ENCODE results near the gene CTNNB1. TPM values are rescaled to one million over a fixed set of nuclear protein-coding genes. Genes with fewer than 3 reads are reported as not detected.

Gene CTNNB1
- total RNA-seq, 1 donor from 2014 or later: 147 TPM

GRCh38 chr3:41216422-41216821 is 17.1 kb downstream of the CTNNB1 start:
- H3K9me3 Mint-ChIP-seq: no peaks in the 10 kb centered on the region
- intact Hi-C loops (cut with micrococcal nuclease): no loop called here
- H3K36me3 Mint-ChIP-seq (ENCODE audit: low read depth): peaks cover 11% of the 10 kb centered on the region
- H3K27ac Mint-ChIP-seq: no peak overlapping the region
- peaks cover 39% of the 10 kb centered on the region for H3K4me1 Mint-ChIP-seq
- DNase-seq: no peak
- no peaks in the 10 kb centered on the region for H3K27me3 Mint-ChIP-seq
- H3K4me3 Mint-ChIP-seq: no peak overlapping the region

DNA sequence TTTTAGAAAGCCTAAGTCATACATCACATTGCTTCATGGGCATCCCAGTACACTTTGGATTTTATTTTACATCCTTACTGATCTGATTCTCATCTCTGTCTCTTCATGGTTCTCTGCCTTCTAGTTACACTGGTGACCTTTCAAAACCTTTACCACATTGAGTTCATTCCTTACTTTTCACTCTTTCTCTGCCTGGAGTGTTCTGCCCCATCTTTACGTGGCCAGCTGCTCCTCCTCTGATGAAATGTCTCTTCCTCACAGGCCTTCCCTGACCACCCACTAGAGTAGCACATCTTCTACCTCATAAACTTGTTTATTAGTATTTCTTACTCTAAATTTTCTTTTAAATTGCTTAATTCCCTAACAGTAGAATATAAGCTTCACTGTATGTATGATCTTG is 17.7 kb downstream of the CTNNB1 start:
- Mint-ChIP-seq H3K27ac (peak overlapping the region; percentile 52), H3K27me3 (no peaks in the 10 kb centered on the region), H3K4me1 (peaks cover 39% of the 10 kb centered on the region), H3K36me3 (ENCODE audit: low read depth) (peaks cover 8% of the 10 kb centered on the region), H3K4me3 (no peak overlapping the region), H3K9me3 (no peaks in the 10 kb centered on the region)
- intact Hi-C loops (cut with micrococcal nuclease): no loop called here
- no peak for DNase-seq

DNA sequence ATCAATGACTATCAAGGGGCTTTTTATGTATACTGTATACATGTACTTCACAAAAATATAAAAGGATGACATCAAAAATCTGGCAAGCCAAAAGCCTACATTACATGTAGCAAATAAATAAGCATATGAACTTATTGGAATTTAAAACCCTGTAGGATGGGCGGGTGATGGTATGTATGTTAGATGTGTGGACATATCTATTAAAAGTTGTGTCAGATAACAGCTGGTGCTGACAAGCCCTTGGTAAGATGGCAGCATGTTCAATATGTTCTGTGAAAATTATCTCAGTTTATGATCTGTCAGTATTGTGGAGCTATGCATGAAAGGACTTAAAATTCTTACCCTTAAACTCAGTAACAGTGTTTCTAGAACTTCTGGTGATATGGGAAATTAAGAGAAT is 20.1 kb downstream of the CTNNB1 start:
- Mint-ChIP-seq H3K9me3 (no peaks in the 10 kb centered on the region), H3K4me1 (peaks cover 35% of the 10 kb centered on the region), H3K27ac (no peak overlapping the region), H3K4me3 (no peak overlapping the region), H3K27me3 (no peaks in the 10 kb centered on the region), H3K36me3 (ENCODE audit: low read depth) (peaks cover 16% of the 10 kb centered on the region)
- intact Hi-C loops (cut with micrococcal nuclease): no loop called here
- DNase-seq: no peak

- peaks cover 31% of the 10 kb centered on the region for H3K4me1 Mint-ChIP-seq
- H3K27me3 Mint-ChIP-seq: no peaks in the 10 kb centered on the region
- no peak overlapping the region for H3K4me3 Mint-ChIP-seq
- H3K9me3 Mint-ChIP-seq: no peaks in the 10 kb centered on the region
- no peak for DNase-seq
- H3K27ac Mint-ChIP-seq: no peak overlapping the region
- H3K36me3 Mint-ChIP-seq (ENCODE audit: low read depth): peaks cover 29% of the 10 kb centered on the region
- intact Hi-C loops (cut with micrococcal nuclease): no loop called here
Observed at GRCh38 chr3:41220906-41221677, 21.8 kb downstream of the CTNNB1 start.

- DNase-seq: no peak
- intact Hi-C loops (cut with micrococcal nuclease): no loop called here
- Mint-ChIP-seq H3K27ac (no peak overlapping the region), H3K9me3 (no peaks in the 10 kb centered on the region), H3K36me3 (ENCODE audit: low read depth) (peaks cover 37% of the 10 kb centered on the region), H3K27me3 (no peaks in the 10 kb centered on the region), H3K4me1 (peaks cover 28% of the 10 kb centered on the region), H3K4me3 (no peak overlapping the region)
Observed at GRCh38 chr3:41222012-41222411, 22.7 kb downstream of the CTNNB1 start.

DNA sequence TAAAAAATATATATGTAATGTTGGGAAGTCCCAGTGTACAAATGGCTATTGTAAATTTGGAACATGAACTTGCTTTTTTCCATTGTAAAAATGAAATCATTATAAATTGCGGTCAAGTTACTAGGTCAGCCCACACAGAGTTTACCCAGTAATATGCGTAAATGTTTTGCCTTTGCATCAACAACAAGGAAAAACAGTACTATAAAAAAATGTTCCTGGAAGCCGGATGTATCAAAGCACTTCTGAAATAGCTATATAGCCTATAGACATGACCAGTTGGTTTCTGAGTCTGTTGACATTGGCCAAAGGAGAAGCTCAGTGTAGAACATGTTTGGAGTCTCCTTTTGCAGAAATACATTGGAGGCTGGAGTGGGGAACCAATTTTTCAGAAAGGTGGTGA is 23.2 kb downstream of the CTNNB1 start:
- DNase-seq: no peak
- Mint-ChIP-seq H3K9me3 (no peaks in the 10 kb centered on the region), H3K4me3 (no peak overlapping the region), H3K27me3 (no peaks in the 10 kb centered on the region), H3K27ac (no peak overlapping the region), H3K4me1 (peaks cover 26% of the 10 kb centered on the region), H3K36me3 (ENCODE audit: low read depth) (peaks cover 39% of the 10 kb centered on the region)
- intact Hi-C loops (cut with micrococcal nuclease): no loop called here

DNA sequence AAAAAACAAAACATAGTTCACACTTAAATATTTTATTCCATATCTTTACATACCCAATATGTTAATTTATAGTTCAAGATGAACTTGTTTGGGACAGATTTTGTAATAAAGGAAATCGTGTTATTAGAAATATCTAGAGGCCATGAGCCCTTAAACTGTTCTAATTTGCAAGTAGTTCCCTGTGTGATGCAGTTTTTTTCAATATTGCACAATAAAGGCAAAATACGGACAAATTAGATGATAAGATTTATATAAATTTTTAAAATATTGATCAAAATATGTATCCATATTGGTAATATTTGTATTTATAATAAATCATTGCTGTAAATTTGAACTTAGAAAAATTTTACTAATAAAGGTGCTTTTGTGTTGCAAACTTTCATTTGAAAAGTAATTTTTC is 23.8 kb downstream of the CTNNB1 start:
- no peak overlapping the region for H3K27ac Mint-ChIP-seq
- H3K9me3 Mint-ChIP-seq: no peaks in the 10 kb centered on the region
- H3K36me3 Mint-ChIP-seq (ENCODE audit: low read depth): peaks cover 45% of the 10 kb centered on the region
- DNase-seq: no peak
- peaks cover 24% of the 10 kb centered on the region for H3K4me1 Mint-ChIP-seq
- intact Hi-C loops (cut with micrococcal nuclease): no loop called here
- no peak overlapping the region for H3K4me3 Mint-ChIP-seq
- no peaks in the 10 kb centered on the region for H3K27me3 Mint-ChIP-seq

GRCh38 chr3:41223691-41224090 is 24.4 kb downstream of the CTNNB1 start:
- H3K9me3 Mint-ChIP-seq: no peaks in the 10 kb centered on the region
- peaks cover 26% of the 10 kb centered on the region for H3K4me1 Mint-ChIP-seq
- H3K36me3 Mint-ChIP-seq (ENCODE audit: low read depth): peaks cover 51% of the 10 kb centered on the region
- no peak overlapping the region for H3K27ac Mint-ChIP-seq
- H3K4me3 Mint-ChIP-seq: no peak overlapping the region
- DNase-seq: no peak
- H3K27me3 Mint-ChIP-seq: no peaks in the 10 kb centered on the region
- intact Hi-C loops (cut with micrococcal nuclease): no loop called here

DNA sequence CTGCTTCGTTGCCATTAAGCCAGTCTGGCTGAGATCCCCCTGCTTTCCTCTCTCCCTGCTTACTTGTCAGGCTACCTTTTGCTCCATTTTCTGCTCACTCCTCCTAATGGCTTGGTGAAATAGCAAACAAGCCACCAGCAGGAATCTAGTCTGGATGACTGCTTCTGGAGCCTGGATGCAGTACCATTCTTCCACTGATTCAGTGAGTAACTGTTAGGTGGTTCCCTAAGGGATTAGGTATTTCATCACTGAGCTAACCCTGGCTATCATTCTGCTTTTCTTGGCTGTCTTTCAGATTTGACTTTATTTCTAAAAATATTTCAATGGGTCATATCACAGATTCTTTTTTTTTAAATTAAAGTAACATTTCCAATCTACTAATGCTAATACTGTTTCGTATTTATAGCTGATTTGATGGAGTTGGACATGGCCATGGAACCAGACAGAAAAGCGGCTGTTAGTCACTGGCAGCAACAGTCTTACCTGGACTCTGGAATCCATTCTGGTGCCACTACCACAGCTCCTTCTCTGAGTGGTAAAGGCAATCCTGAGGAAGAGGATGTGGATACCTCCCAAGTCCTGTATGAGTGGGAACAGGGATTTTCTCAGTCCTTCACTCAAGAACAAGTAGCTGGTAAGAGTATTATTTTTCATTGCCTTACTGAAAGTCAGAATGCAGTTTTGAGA is 25.0 kb downstream of the CTNNB1 start:
- no peak overlapping the region for H3K27ac Mint-ChIP-seq
- H3K27me3 Mint-ChIP-seq: no peaks in the 10 kb centered on the region
- H3K36me3 Mint-ChIP-seq (ENCODE audit: low read depth): peaks cover 56% of the 10 kb centered on the region

DNA sequence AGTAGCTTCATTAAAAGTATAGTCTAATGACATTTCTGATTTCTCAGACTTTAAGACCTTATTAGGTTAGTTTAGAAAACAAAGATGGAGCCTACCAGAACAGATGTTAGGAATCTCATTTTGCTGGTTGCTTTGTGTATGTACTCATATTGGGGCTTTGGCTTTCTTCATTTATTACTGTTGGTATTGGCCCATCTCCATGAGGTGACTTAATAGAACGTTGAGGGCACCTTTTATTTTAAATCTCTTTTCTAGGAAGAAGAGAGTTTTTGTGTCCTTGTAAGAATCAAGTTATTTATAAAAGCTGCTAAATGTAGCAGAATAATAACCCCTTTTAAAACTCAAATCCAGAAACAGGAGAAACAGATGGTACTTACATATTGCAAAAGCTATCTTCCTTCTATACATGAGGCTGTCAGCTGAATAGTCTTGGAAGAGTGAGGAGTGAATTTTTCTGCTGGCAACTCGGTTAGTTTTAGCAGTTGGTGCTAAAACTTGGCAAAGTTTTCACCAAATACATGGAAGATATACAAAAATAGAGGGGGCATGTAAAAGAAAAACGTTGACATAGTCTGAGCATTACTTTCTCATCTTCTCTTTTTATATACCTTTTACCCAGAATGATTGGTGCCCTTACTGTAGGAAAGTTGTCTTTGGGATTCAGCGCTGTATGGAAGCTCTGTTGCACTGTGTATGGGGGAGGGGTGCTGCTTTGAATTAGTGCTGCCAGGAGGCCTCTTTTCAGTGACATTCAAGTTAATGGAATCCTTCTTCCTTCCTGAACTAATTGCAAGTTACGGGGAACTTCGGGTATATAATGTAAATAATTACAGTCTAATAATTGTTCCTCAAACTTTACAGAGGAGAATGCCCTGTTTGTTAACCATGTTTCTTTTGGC is 35.8 kb downstream of the CTNNB1 start:
- Mint-ChIP-seq H3K27ac (no peak overlapping the region), H3K9me3 (no peaks in the 10 kb centered on the region), H3K4me1 (peaks cover 7% of the 10 kb centered on the region), H3K36me3 (ENCODE audit: low read depth) (peaks cover 83% of the 10 kb centered on the region), H3K4me3 (no peak overlapping the region), H3K27me3 (no peaks in the 10 kb centered on the region)
- intact Hi-C loops (cut with micrococcal nuclease): no loop called here
- DNase-seq: peak; percentile 22

More for the DNA sequence above, 25.0 kb downstream of the CTNNB1 start:
- Mint-ChIP-seq H3K9me3 (no peaks in the 10 kb centered on the region), H3K4me1 (peaks cover 23% of the 10 kb centered on the region), H3K4me3 (no peak overlapping the region)
- no peak for DNase-seq
- intact Hi-C loops (cut with micrococcal nuclease): no loop called here

DNA sequence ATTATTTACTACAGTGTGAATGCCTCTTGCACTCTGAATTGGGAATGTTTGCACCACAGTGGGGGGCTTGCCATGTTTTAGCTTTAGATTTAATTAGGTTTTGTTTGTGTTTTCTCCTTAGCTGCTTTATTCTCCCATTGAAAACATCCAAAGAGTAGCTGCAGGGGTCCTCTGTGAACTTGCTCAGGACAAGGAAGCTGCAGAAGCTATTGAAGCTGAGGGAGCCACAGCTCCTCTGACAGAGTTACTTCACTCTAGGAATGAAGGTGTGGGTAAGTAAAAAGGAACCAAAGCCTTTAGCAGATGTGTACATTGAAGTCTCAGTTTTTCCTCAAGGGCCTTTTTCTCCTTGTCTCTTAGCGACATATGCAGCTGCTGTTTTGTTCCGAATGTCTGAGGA is 36.9 kb downstream of the CTNNB1 start:
- H3K4me1 Mint-ChIP-seq: peaks cover 2% of the 10 kb centered on the region
- H3K27ac Mint-ChIP-seq: no peak overlapping the region
- intact Hi-C loops (cut with micrococcal nuclease): no loop called here
- no peak overlapping the region for H3K4me3 Mint-ChIP-seq
- no peaks in the 10 kb centered on the region for H3K27me3 Mint-ChIP-seq
- H3K36me3 Mint-ChIP-seq (ENCODE audit: low read depth): peaks cover 80% of the 10 kb centered on the region
- H3K9me3 Mint-ChIP-seq: no peaks in the 10 kb centered on the region
- DNase-seq: peak; percentile 38

DNA sequence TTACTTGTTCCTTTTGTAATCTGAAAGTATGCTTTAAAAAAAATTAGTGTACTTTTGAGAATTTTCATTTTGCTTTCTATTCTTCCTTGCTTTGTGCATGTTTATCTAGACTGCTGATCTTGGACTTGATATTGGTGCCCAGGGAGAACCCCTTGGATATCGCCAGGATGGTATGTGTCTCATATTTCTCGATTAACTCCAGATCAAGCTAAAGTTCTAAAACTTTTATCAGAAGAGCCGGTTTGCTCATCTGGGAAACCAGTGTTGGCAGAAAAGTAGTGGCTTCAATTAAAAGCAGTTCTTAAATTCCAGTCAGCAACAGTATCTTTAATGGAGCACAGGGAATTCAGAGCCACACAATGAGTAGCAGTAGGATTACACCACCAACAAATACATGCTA is 38.6 kb downstream of the CTNNB1 start:
- no peak for DNase-seq
- intact Hi-C loops (cut with micrococcal nuclease): no loop called here
- Mint-ChIP-seq H3K27ac (no peak overlapping the region), H3K4me1 (no peaks in the 10 kb centered on the region), H3K36me3 (ENCODE audit: low read depth) (peaks cover 71% of the 10 kb centered on the region), H3K9me3 (no peaks in the 10 kb centered on the region), H3K4me3 (no peak overlapping the region), H3K27me3 (no peaks in the 10 kb centered on the region)

- Mint-ChIP-seq H3K27ac (no peak overlapping the region), H3K4me1 (no peaks in the 10 kb centered on the region), H3K4me3 (no peak overlapping the region), H3K27me3 (no peaks in the 10 kb centered on the region), H3K9me3 (no peaks in the 10 kb centered on the region), H3K36me3 (ENCODE audit: low read depth) (peaks cover 58% of the 10 kb centered on the region)
- intact Hi-C loops (cut with micrococcal nuclease): no loop called here
- DNase-seq: no peak
Observed at GRCh38 chr3:41239587-41239986, 40.3 kb downstream of the CTNNB1 start.

- Mint-ChIP-seq H3K9me3 (no peaks in the 10 kb centered on the region), H3K27me3 (no peaks in the 10 kb centered on the region), H3K4me1 (no peaks in the 10 kb centered on the region), H3K36me3 (ENCODE audit: low read depth) (peaks cover 48% of the 10 kb centered on the region), H3K4me3 (no peak overlapping the region), H3K27ac (no peak overlapping the region)
- intact Hi-C loops (cut with micrococcal nuclease): no loop called here
- DNase-seq: no peak
Observed at GRCh38 chr3:41241161-41241560, 41.9 kb downstream of the CTNNB1 start.

Measured in activated CD4-positive, alpha-beta T cell treated with anti-CD3 and anti-CD28 coated beads, Interleukin-2, amount 10 ng/mL, durations not matched to agents 24 days and 14 days (primary cell).